Osteocyte (in vitro differentiated cells): ENCODE data around the gene SOAT2. TPM values are rescaled to one million over a fixed set of nuclear protein-coding genes. Genes with fewer than 3 reads are reported as not detected.
"Not testable (repeated sequence)": the region's sequence is repeated elsewhere in the genome, so short reads cannot be mapped to it uniquely, and the experiment has no call there.

Source experiments
- DNase-seq: peaks from one replicate; pipeline ENCODE4 v3.0.0; 2021; ENCODE audit warnings: mixed read lengths; ENCODE audit not compliant: unreplicated experiment; ENCODE audit errors: extremely low spot score
- H3K27ac Mint-ChIP-seq: one replicate; pipeline ENCODE4 v1.8.0; 2021; ENCODE audit warnings: mild to moderate bottlenecking, mixed read lengths; ENCODE audit not compliant: unreplicated experiment
- H3K27me3 Mint-ChIP-seq: one replicate; pipeline ENCODE4 v1.8.0; 2021; ENCODE audit warnings: mixed read lengths; ENCODE audit not compliant: unreplicated experiment
- H3K36me3 Mint-ChIP-seq: one replicate; pipeline ENCODE4 v1.8.0; 2021; ENCODE audit warnings: mixed read lengths; ENCODE audit not compliant: unreplicated experiment
- H3K4me1 Mint-ChIP-seq: one replicate; pipeline ENCODE4 v1.8.0; 2021; ENCODE audit warnings: mixed read lengths; ENCODE audit not compliant: unreplicated experiment
- H3K4me3 Mint-ChIP-seq: one replicate; pipeline ENCODE4 v1.8.0; 2021; ENCODE audit warnings: mild to moderate bottlenecking, moderate library complexity, mixed read lengths; ENCODE audit not compliant: unreplicated experiment
- H3K9me3 Mint-ChIP-seq: one replicate; pipeline ENCODE4 v1.8.0; 2021; ENCODE audit warnings: mixed read lengths; ENCODE audit not compliant: unreplicated experiment
- CTCF ChIP-seq: fragments of 200-600 bp; sonication (generic); IDR thresholded peaks from 2 replicates; pipeline ENCODE4 v1.5.0; 2021; ENCODE audit warnings: antibody characterized with exemption, mild to moderate bottlenecking, moderate library complexity
- total RNA-seq: library from RNA; stranded (reverse); gene quantifications from 2 replicates; pipeline ENCODE4 v1.2.1, GENCODE V29; 2021

SOAT2 gene
- total RNA-seq, 1 donor from 2014 or later, result not detected

GRCh38 chr12:53103860-53104305, 597 bp downstream of the SOAT2 start:
- peaks cover 4% of the 10 kb centered on the region for H3K27me3 Mint-ChIP-seq
- peaks cover 8% of the 10 kb centered on the region for H3K4me1 Mint-ChIP-seq
- H3K4me3 Mint-ChIP-seq, result no peak overlapping the region
- no peak overlapping the region for H3K27ac Mint-ChIP-seq
- peaks cover 4% of the 10 kb centered on the region for H3K36me3 Mint-ChIP-seq
- peak; percentile 32 for DNase-seq
- no peak for TF ChIP-seq CTCF
- H3K9me3 Mint-ChIP-seq, result no peaks in the 10 kb centered on the region

DNA sequence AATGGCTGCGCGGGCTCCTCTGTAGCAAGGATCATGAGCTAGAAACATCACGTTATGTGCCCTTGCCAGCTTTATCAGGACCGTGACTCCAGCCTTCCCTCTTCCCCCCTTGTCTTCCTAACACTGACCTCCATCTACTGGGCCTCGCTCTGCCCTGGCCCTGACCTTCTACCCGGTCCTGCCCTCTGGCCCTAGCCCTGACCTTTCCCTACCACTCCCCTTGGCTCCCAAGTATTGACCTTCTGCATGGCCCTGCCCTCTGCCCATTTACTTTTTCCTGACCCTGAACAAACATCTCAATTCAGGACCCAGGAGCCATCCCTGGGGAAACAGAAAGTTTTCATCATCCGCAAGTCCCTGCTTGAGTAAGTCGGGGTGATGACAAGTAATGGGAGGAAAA, 2.0 kb downstream of the SOAT2 start:
- no peak for TF ChIP-seq CTCF
- H3K9me3 Mint-ChIP-seq, result no peaks in the 10 kb centered on the region
- H3K4me3 Mint-ChIP-seq, result no peak overlapping the region
- peaks cover 2% of the 10 kb centered on the region for H3K4me1 Mint-ChIP-seq
- H3K27me3 Mint-ChIP-seq, result peaks cover 6% of the 10 kb centered on the region
- no peak overlapping the region for H3K27ac Mint-ChIP-seq
- no peak for DNase-seq
- H3K36me3 Mint-ChIP-seq, result peaks cover 4% of the 10 kb centered on the region

- no peak overlapping the region for H3K4me3 Mint-ChIP-seq
- TF ChIP-seq CTCF, result no peak
- no peak for DNase-seq
These were observed 2.6 kb downstream of the SOAT2 start for GRCh38 chr12:53105712-53106439.

GRCh38 chr12:53107122-53107521, 3.8 kb downstream of the SOAT2 start:
- Mint-ChIP-seq H3K27ac (no peak overlapping the region), H3K9me3 (no peaks in the 10 kb centered on the region), H3K4me3 (no peak overlapping the region), H3K4me1 (no peaks in the 10 kb centered on the region), H3K27me3 (peaks cover 13% of the 10 kb centered on the region), H3K36me3 (no peaks in the 10 kb centered on the region)
- no peak for TF ChIP-seq CTCF
- DNase-seq, result no peak

More at GRCh38 chr12:53105712-53106439, 2.6 kb downstream of the SOAT2 start:
- Mint-ChIP-seq H3K4me1 (no peaks in the 10 kb centered on the region), H3K36me3 (peaks cover 4% of the 10 kb centered on the region), H3K9me3 (no peaks in the 10 kb centered on the region), H3K27ac (no peak overlapping the region), H3K27me3 (peaks cover 6% of the 10 kb centered on the region)

DNA sequence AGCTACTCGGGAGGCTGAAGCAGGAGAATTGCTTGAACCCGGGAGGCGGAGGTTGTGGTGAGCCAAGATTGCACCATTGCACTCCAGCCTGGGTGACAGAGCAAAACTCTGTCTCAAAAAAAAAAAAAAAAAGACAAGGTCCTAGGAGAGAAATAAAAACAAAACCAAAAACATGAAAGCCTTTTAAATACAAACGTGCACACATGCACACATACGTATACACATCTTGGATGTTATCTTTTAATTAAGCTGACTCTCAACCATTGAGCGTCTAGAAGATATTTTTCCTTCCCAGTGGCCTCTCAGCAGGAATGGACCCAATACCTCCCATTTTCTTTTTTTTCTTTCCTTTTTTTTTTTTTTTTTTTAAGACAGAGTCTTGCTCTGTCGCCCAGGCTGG, 9.1 kb downstream of the SOAT2 start:
- H3K27me3 Mint-ChIP-seq, H3K4me1 Mint-ChIP-seq, H3K9me3 Mint-ChIP-seq, H3K4me3 Mint-ChIP-seq, DNase-seq, H3K36me3 Mint-ChIP-seq, H3K27ac Mint-ChIP-seq: not testable (repeated sequence)
